KMS-11 (cell line): ENCODE data around the gene CACNG8.

Experiments
- H2AFZ ChIP-seq: fragments of 200-600 bp; sonication (generic); 2 replicates; pipeline ENCODE4 v1.6.1; 2016; ENCODE audit warnings: antibody characterized with exemption, mixed run types, low read depth
- H3K27ac ChIP-seq: fragments of 200-600 bp; sonication (generic); 2 replicates; pipeline ENCODE4 v1.6.1; 2016; ENCODE audit warnings: mild to moderate bottlenecking, mixed run types
- H3K27me3 ChIP-seq: fragments of 200-600 bp; sonication (generic); 2 replicates; pipeline ENCODE4 v1.6.1; 2017; ENCODE audit warnings: mild to moderate bottlenecking, low read depth, mixed run types, moderate library complexity; ENCODE audit not compliant: insufficient read depth
- H3K36me3 ChIP-seq: fragments of 200-600 bp; sonication (generic); 2 replicates; pipeline ENCODE4 v1.6.1; 2017; ENCODE audit warnings: mild to moderate bottlenecking, mixed run types; ENCODE audit not compliant: insufficient read depth
- H3K4me1 ChIP-seq: fragments of 200-600 bp; sonication (generic); 2 replicates; pipeline ENCODE4 v1.6.1; 2016; ENCODE audit warnings: mild to moderate bottlenecking, low read depth, mixed run types; ENCODE audit not compliant: poor library complexity, severe bottlenecking
- H3K4me2 ChIP-seq: fragments of 200-600 bp; sonication (generic); 2 replicates; pipeline ENCODE4 v1.7.0; 2016; ENCODE audit warnings: mild to moderate bottlenecking, mixed run types
- H3K4me3 ChIP-seq: fragments of 200-600 bp; sonication (generic); IDR thresholded peaks from 2 replicates; pipeline ENCODE4 v1.6.1; 2017; ENCODE audit warnings: low read depth, low read length, mixed read lengths; ENCODE audit not compliant: insufficient read depth
- H3K79me2 ChIP-seq: fragments of 200-600 bp; sonication (generic); 2 replicates; pipeline ENCODE4 v1.6.1; 2016; ENCODE audit warnings: low read depth, mixed run types; ENCODE audit not compliant: insufficient read depth
- H3K9ac ChIP-seq: fragments of 200-600 bp; sonication (generic); 2 replicates; pipeline ENCODE4 v1.6.1; 2016; ENCODE audit warnings: mild to moderate bottlenecking, mixed run types
- H4K20me1 ChIP-seq: fragments of 200-600 bp; sonication (generic); 2 replicates; pipeline ENCODE4 v1.6.1; 2016; ENCODE audit warnings: mild to moderate bottlenecking, mixed run types; ENCODE audit not compliant: insufficient read depth
- CTCF ChIP-seq: fragments of 200-600 bp; sonication (generic); conservative IDR thresholded peaks from 2 replicates; pipeline ENCODE4 v1.6.1; 2017; ENCODE audit warnings: low read depth, mild to moderate bottlenecking, antibody characterized with exemption, low read length, moderate library complexity, mixed read lengths

Gene CACNG8

GRCh38 chr19:53961523-53962356, 997 bp upstream of the CACNG8 start:
- no peak overlapping the region for H3K9ac ChIP-seq
- H4K20me1 ChIP-seq = no peaks in the 10 kb centered on the region
- H3K4me3 ChIP-seq = no peak overlapping the region
- TF ChIP-seq CTCF = no peak
- no peak overlapping the region for H3K27ac ChIP-seq
- no peaks in the 10 kb centered on the region for H3K79me2 ChIP-seq
- H2AFZ ChIP-seq = no peak overlapping the region
- no peak overlapping the region for H3K4me2 ChIP-seq
- peaks cover 6% of the 10 kb centered on the region; the same call in 1 of the 2 replicates for H3K27me3 ChIP-seq
- no peaks in the 10 kb centered on the region for H3K4me1 ChIP-seq
- H3K36me3 ChIP-seq = no peaks in the 10 kb centered on the region

- H4K20me1 ChIP-seq = no peaks in the 10 kb centered on the region
- H3K27ac ChIP-seq = no peak overlapping the region
Observed at GRCh38 chr19:53965091-53965490, 2.4 kb downstream of the CACNG8 start.

GRCh38 chr19:53966931-53967330, 4.2 kb downstream of the CACNG8 start:
- H2AFZ ChIP-seq = no peak overlapping the region
- no peak overlapping the region for H3K9ac ChIP-seq
- no peaks in the 10 kb centered on the region for H3K36me3 ChIP-seq
- H3K27ac ChIP-seq = no peak overlapping the region
- TF ChIP-seq CTCF = no peak
- no peaks in the 10 kb centered on the region for H3K79me2 ChIP-seq
- H3K27me3 ChIP-seq = peaks cover 6% of the 10 kb centered on the region; the same call in 1 of the 2 replicates
- no peak overlapping the region for H3K4me2 ChIP-seq
- H3K4me3 ChIP-seq = no peak overlapping the region
- no peaks in the 10 kb centered on the region for H4K20me1 ChIP-seq
- H3K4me1 ChIP-seq = no peaks in the 10 kb centered on the region

More at GRCh38 chr19:53965091-53965490, 2.4 kb downstream of the CACNG8 start:
- Histone ChIP-seq H3K4me1 (no peaks in the 10 kb centered on the region), H3K36me3 (no peaks in the 10 kb centered on the region), H3K79me2 (no peaks in the 10 kb centered on the region), H3K4me2 (no peak overlapping the region; the same call in 1 of the 2 replicates), H3K9ac (no peak overlapping the region), H3K4me3 (no peak overlapping the region), H2AFZ (no peak overlapping the region), H3K27me3 (peaks cover 6% of the 10 kb centered on the region; the same call in 1 of the 2 replicates)
- no peak for TF ChIP-seq CTCF

GRCh38 chr19:53969366-53969765, 6.6 kb downstream of the CACNG8 start:
- no peaks in the 10 kb centered on the region for H4K20me1 ChIP-seq
- no peak for TF ChIP-seq CTCF
- H3K79me2 ChIP-seq = no peaks in the 10 kb centered on the region
- no peaks in the 10 kb centered on the region for H3K36me3 ChIP-seq
- H3K4me1 ChIP-seq = no peaks in the 10 kb centered on the region
- no peak overlapping the region for H2AFZ ChIP-seq
- H3K27me3 ChIP-seq = peaks cover 6% of the 10 kb centered on the region; the same call in 1 of the 2 replicates
- H3K27ac ChIP-seq = no peak overlapping the region
- no peak overlapping the region for H3K4me3 ChIP-seq
- H3K9ac ChIP-seq = no peak overlapping the region
- no peak overlapping the region for H3K4me2 ChIP-seq
